K562 (cell line): ENCODE results near the gene AQP11. TPM values are rescaled to one million over a fixed set of nuclear protein-coding genes. Genes with fewer than 3 reads are reported as not detected.
A peak's percentile ranks its signal among the peaks of the same experiment; 100 is the strongest.

ENCODE experiments used
- CREB1 ChIP-seq, 2 experiments: sonication (generic) in 1 of 2; formaldehyde crosslinking in 1 of 2; IDR thresholded peaks; 2 replicates each; pipeline versions ENCODE4 v1.6.1 to v1.8.0; 2012 to 2022; ENCODE audit warnings: inconsistent platforms in 1 of 2, mild to moderate bottlenecking in 1 of 2, missing genetic modification reagents in 1 of 2, moderate library complexity in 1 of 2
- CREB5 ChIP-seq: fragments of 250-450 bp; sonication (Bioruptor Pico); IDR thresholded peaks from 2 replicates; pipeline ENCODE4 v1.5.0; 2020; ENCODE audit warnings: mild to moderate bottlenecking
- DPF2 ChIP-seq: fragments of 450-650 bp; IDR thresholded peaks from 2 replicates; pipeline ENCODE4 v1.6.1; 2016
- HDAC8 ChIP-seq: fragments of 450-650 bp; IDR thresholded peaks from 2 replicates; pipeline ENCODE4 v1.6.1; 2016; ENCODE audit warnings: mild to moderate bottlenecking, missing genetic modification characterization, moderate library complexity, missing compliant biosample characterization
- MLLT1 ChIP-seq, 2 experiments: fragments of 450-650 bp; IDR thresholded peaks; 2 replicates each; pipeline ENCODE4 v1.6.1; 2016
- NFE2 ChIP-seq: IDR thresholded peaks from 2 replicates; pipeline ENCODE4 v1.6.1; 2014; ENCODE audit warnings: antibody characterized with exemption, low read depth
- POLR2A ChIP-seq: fragments of 450-650 bp; conservative IDR thresholded peaks from 2 replicates; pipeline ENCODE4 v1.6.1; 2016
- SNIP1 ChIP-seq: fragments of 450-650 bp; IDR thresholded peaks from 2 replicates; pipeline ENCODE4 v1.7.1; 2017; ENCODE audit warnings: low read depth, mild to moderate bottlenecking
- TCF3 ChIP-seq: sonication (generic); formaldehyde crosslinking; IDR thresholded peaks from 2 replicates; pipeline ENCODE4 v1.4.0; 2020; ENCODE audit warnings: mild to moderate bottlenecking, missing genetic modification reagents
- ZC3H4 ChIP-seq: sonication (generic); formaldehyde crosslinking; IDR thresholded peaks from 2 replicates; pipeline ENCODE4 v1.9.0; 2021; ENCODE audit warnings: missing genetic modification reagents, borderline replicate concordance
- ZKSCAN1 ChIP-seq: fragments of 150-350 bp; IDR thresholded peaks from 2 replicates; pipeline ENCODE4 v1.6.1; 2016; ENCODE audit warnings: low read depth, low read length
- ZNF165 ChIP-seq: fragments of 250-450 bp; sonication (Bioruptor Pico); IDR thresholded peaks from 2 replicates; pipeline ENCODE4 v1.4.0; 2020; ENCODE audit warnings: borderline replicate concordance
- ZNF280B ChIP-seq: fragments of 250-450 bp; sonication (Bioruptor Pico); IDR thresholded peaks from 2 replicates; pipeline ENCODE4 v1.5.1; 2021; ENCODE audit warnings: mild to moderate bottlenecking
- polyA plus RNA-seq, 8 experiments: library from polyadenylated mRNA; depleted of rRNA in 4 of 8; stranded (reverse) in 5 of 8; unstranded in 3 of 8; fragments of >200 nt; fragmentation: Nextera tagmentation in 2 of 8; fragmentation: Illumina TruSeq in 1 of 8; extraction: Ambion mirVana in 2 of 8; extraction: Trizol in 1 of 8; gene quantifications; 2 replicates each; pipeline versions ENCODE4 v1.2.1 to v1.2.3, GENCODE V29; 2011 to 2014; ENCODE audit warnings: inconsistent platforms in 1 of 8, missing spikeins in 1 of 8
- total RNA-seq, 7 experiments: library from RNA; depleted of rRNA in 6 of 7; stranded (reverse); fragments of >200 nt in 6 of 7; fragmentation: Illumina TruSeq in 2 of 7; extraction: Trizol in 2 of 7; gene quantifications; 2 replicates each; pipeline versions ENCODE4 v1.2.1 to v1.2.3, GENCODE V29; 2011 to 2021; ENCODE audit warnings: low replicate concordance in 1 of 7
- TF ChIP-seq, protein P1 (sequence below), 2 experiments: fragments of 450-650 bp in 1 of 2; sonication (generic) in 1 of 2; formaldehyde crosslinking in 1 of 2; IDR thresholded peaks; 2 replicates each; pipeline versions ENCODE4 v1.7.1 to v1.9.0; 2016 to 2022; ENCODE audit warnings: inconsistent platforms in 1 of 2, mild to moderate bottlenecking in 1 of 2, missing genetic modification reagents in 1 of 2

The AQP11 gene
- total and polyA plus RNA-seq, 9 of the 15 experiments (the other 6 are each of a cell fraction or from before 2014, with no cell fraction given) = 0.09 to 1.0 (median 0.36) TPM

DNA sequence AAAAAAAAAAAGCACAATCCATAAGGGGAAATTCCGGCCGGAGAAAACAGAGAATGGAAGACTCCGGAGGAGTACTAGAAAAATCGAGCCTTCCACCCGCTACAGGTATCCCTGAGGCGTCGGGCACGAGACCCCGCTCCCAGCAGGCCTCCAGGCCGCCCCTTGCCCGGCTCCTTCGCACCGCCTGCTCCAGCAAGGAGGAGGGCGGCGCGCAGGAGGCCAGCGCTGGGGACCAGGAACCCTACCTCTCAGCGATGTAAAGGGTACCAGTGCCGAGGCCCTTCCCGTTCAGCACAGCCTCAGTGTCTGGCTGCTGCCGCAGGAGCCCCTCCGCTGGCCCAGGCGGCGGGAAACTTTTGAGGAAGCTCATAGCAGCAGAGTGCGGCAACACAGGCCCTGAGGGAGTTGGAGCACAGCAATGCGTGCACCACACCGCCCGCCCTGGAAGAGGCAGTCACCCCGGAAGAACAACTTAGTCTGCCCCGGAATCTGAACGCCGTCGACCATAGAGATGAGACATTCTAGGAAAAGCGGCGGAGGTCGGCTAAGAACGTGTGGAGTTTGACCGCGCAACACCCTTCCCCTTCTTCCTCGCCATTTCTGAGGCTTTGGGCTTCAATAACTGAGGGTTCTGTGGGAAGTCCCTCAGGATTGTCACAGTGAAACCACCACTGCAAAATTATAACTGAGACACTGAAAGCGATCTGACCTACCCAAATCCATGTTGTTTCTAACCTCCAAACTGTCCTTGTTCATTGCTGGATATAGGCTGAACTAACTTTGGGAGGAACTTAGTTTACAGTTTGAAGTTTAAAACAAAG lies 47.8 kb downstream of the AQP11 start, which contains the start of gene CLNS1A (continued):
- TF ChIP-seq, protein P1, sequence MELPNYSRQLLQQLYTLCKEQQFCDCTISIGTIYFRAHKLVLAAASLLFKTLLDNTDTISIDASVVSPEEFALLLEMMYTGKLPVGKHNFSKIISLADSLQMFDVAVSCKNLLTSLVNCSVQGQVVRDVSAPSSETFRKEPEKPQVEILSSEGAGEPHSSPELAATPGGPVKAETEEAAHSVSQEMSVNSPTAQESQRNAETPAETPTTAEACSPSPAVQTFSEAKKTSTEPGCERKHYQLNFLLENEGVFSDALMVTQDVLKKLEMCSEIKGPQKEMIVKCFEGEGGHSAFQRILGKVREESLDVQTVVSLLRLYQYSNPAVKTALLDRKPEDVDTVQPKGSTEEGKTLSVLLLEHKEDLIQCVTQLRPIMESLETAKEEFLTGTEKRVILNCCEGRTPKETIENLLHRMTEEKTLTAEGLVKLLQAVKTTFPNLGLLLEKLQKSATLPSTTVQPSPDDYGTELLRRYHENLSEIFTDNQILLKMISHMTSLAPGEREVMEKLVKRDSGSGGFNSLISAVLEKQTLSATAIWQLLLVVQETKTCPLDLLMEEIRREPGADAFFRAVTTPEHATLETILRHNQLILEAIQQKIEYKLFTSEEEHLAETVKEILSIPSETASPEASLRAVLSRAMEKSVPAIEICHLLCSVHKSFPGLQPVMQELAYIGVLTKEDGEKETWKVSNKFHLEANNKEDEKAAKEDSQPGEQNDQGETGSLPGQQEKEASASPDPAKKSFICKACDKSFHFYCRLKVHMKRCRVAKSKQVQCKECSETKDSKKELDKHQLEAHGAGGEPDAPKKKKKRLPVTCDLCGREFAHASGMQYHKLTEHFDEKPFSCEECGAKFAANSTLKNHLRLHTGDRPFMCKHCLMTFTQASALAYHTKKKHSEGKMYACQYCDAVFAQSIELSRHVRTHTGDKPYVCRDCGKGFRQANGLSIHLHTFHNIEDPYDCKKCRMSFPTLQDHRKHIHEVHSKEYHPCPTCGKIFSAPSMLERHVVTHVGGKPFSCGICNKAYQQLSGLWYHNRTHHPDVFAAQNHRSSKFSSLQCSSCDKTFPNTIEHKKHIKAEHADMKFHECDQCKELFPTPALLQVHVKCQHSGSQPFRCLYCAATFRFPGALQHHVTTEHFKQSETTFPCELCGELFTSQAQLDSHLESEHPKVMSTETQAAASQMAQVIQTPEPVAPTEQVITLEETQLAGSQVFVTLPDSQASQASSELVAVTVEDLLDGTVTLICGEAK (IDR thresholded peaks at IDR 0.05) = peak; percentile 98
- TF ChIP-seq, protein P1 (CRISPR knock-in tag; IDR thresholded peaks at IDR 0.05) = no peak
- TF ChIP-seq POLR2A (peak; percentile 97), CREB5 (CRISPR knock-in tag) (no peak), HDAC8 (tag) (no peak), TCF3 (CRISPR knock-in tag) (no peak; the same call in 1 of the 2 replicates), ZKSCAN1 (peak; percentile 52; the same call in 1 of the 2 replicates), SNIP1 (peak; percentile 85; the same call in 1 of the 2 replicates), ZNF280B (CRISPR knock-in tag) (no peak), CREB1 (IDR thresholded peaks at IDR 0.05) (no peak; the same call in 1 of the 2 replicates), CREB1 (CRISPR knock-in tag; IDR thresholded peaks at IDR 0.05) (no peak), DPF2 (no peak; the same call in 1 of the 2 replicates), MLLT1 (IDR thresholded peaks at IDR 0.05) (0 out of 4 replicates have a peak, but pooled peaks have one; percentile 4 to 12), ZC3H4 (no peak), ZNF165 (CRISPR knock-in tag) (no peak), NFE2 (no peak)
